K562 (cell line): ENCODE results near the gene DBP. TPM values are rescaled to one million over a fixed set of nuclear protein-coding genes. Genes with fewer than 3 reads are reported as not detected.

Experiments used
- AFF4 ChIP-seq: sonication (generic); formaldehyde crosslinking; IDR thresholded peaks from 2 replicates; pipeline ENCODE4 v1.8.0; 2023; ENCODE audit warnings: mild to moderate bottlenecking, missing genetic modification reagents
- ARID1B ChIP-seq: fragments of 450-650 bp; IDR thresholded peaks from 2 replicates; pipeline ENCODE4 v1.6.1; 2016; ENCODE audit warnings: antibody characterized with exemption, mild to moderate bottlenecking, inconsistent platforms
- ATF3 ChIP-seq, 2 experiments: fragments of 450-650 bp in 1 of 2; sonication (generic) in 1 of 2; formaldehyde crosslinking in 1 of 2; IDR thresholded peaks in 1 of 2; conservative IDR thresholded peaks in 1 of 2; 2 replicates each; pipeline versions ENCODE4 v1.6.1 to v1.8.1; 2016 to 2023; ENCODE audit warnings: mild to moderate bottlenecking in 2 of 2, moderate library complexity in 2 of 2, inconsistent platforms in 1 of 2, missing genetic modification reagents in 1 of 2
- LARP7 ChIP-seq: fragments of 450-650 bp; IDR thresholded peaks from 2 replicates; pipeline ENCODE4 v1.6.1; 2016
- MTA3 ChIP-seq: fragments of 450-650 bp; formaldehyde crosslinking; IDR thresholded peaks from 2 replicates; pipeline ENCODE4 v1.6.1; 2017; ENCODE audit warnings: mild to moderate bottlenecking, borderline replicate concordance
- PCBP2 ChIP-seq: fragments of 200-400 bp; formaldehyde crosslinking; IDR thresholded peaks from 2 replicates; pipeline ENCODE4 v1.6.1; 2018; ENCODE audit warnings: low read length, low read depth, mild to moderate bottlenecking, moderate library complexity; ENCODE audit not compliant: poor library complexity, severe bottlenecking
- ZBTB49 ChIP-seq: sonication (generic); formaldehyde crosslinking; IDR thresholded peaks from 2 replicates; pipeline ENCODE4 v1.8.0; 2022; ENCODE audit warnings: missing genetic modification reagents, mild to moderate bottlenecking, borderline replicate concordance
- ZNF75A ChIP-seq: fragments of 450-650 bp; formaldehyde crosslinking; IDR thresholded peaks from 2 replicates; pipeline ENCODE4 v1.4.0; 2020; ENCODE audit warnings: mild to moderate bottlenecking
- polyA plus RNA-seq, 8 experiments: library from polyadenylated mRNA; depleted of rRNA in 4 of 8; stranded (reverse) in 5 of 8; unstranded in 3 of 8; fragments of >200 nt; fragmentation: Nextera tagmentation in 2 of 8; fragmentation: Illumina TruSeq in 1 of 8; extraction: Ambion mirVana in 2 of 8; extraction: Trizol in 1 of 8; gene quantifications; 2 replicates each; pipeline versions ENCODE4 v1.2.1 to v1.2.3, GENCODE V29; 2011 to 2014; ENCODE audit warnings: inconsistent platforms in 1 of 8, missing spikeins in 1 of 8
- total RNA-seq, 7 experiments: library from RNA; depleted of rRNA in 6 of 7; stranded (reverse); fragments of >200 nt in 6 of 7; fragmentation: Illumina TruSeq in 2 of 7; extraction: Trizol in 2 of 7; gene quantifications; 2 replicates each; pipeline versions ENCODE4 v1.2.1 to v1.2.3, GENCODE V29; 2011 to 2021; ENCODE audit warnings: low replicate concordance in 1 of 7
- TF ChIP-seq, protein P1 (sequence below): sonication (generic); formaldehyde crosslinking; IDR thresholded peaks from 2 replicates; pipeline ENCODE4 v1.8.0; 2022; ENCODE audit warnings: mild to moderate bottlenecking, missing genetic modification reagents, borderline replicate concordance
- TF ChIP-seq, protein P2 (sequence below): IDR thresholded peaks from 2 replicates; pipeline ENCODE4 v1.6.1; 2012; ENCODE audit warnings: low read depth, low read length, improper control_type of control experiment, borderline replicate concordance

DBP gene
- total and polyA plus RNA-seq, 9 of the 15 experiments (the other 6 are each of a cell fraction or from before 2014, with no cell fraction given) = 0.25 to 5.5 (median 1.8) TPM

GRCh38 chr19:48639483-48640375 lies 2.5 kb upstream of the DBP start (continued):
- TF ChIP-seq PCBP2 (no peak), LARP7 (0 out of 2 replicates have a peak, but pooled peaks have one; percentile 7), AFF4 (0 out of 2 replicates have a peak, but pooled peaks have one; percentile 37), ATF3 (IDR thresholded peaks at IDR 0.05) (peak; percentile 62), ATF3 (CRISPR knock-in tag; conservative IDR thresholded peaks at IDR 0.05) (0 out of 2 replicates have a peak, but pooled peaks have one; percentile 55), MTA3 (0 out of 2 replicates have a peak, but pooled peaks have one; percentile 20), ZNF75A (CRISPR knock-in tag) (peak; percentile 89), ARID1B (peak; percentile 67), ZBTB49 (no peak)
- TF ChIP-seq, protein P1, sequence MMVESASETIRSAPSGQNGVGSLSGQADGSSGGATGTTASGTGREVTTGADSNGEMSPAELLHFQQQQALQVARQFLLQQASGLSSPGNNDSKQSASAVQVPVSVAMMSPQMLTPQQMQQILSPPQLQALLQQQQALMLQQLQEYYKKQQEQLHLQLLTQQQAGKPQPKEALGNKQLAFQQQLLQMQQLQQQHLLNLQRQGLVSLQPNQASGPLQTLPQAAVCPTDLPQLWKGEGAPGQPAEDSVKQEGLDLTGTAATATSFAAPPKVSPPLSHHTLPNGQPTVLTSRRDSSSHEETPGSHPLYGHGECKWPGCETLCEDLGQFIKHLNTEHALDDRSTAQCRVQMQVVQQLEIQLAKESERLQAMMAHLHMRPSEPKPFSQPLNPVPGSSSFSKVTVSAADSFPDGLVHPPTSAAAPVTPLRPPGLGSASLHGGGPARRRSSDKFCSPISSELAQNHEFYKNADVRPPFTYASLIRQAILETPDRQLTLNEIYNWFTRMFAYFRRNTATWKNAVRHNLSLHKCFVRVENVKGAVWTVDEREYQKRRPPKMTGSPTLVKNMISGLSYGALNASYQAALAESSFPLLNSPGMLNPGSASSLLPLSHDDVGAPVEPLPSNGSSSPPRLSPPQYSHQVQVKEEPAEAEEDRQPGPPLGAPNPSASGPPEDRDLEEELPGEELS (CRISPR knock-in tag) = 0 out of 2 replicates have a peak, but pooled peaks have one; percentile 44
- TF ChIP-seq, protein P2, sequence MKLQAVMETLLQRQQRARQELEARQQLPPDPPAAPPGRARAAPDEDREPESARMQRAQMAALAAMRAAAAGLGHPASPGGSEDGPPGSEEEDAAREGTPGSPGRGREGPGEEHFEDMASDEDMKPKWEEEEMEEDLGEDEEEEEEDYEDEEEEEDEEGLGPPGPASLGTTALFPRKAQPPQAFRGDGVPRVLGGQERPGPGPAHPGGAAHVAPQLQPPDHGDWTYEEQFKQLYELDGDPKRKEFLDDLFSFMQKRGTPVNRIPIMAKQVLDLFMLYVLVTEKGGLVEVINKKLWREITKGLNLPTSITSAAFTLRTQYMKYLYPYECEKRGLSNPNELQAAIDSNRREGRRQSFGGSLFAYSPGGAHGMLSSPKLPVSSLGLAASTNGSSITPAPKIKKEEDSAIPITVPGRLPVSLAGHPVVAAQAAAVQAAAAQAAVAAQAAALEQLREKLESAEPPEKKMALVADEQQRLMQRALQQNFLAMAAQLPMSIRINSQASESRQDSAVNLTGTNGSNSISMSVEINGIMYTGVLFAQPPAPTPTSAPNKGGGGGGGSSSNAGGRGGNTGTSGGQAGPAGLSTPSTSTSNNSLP = no peak
